HepG2 (cell line): Measurements from ENCODE around the gene CTDSP1. TPM values are rescaled to one million over a fixed set of nuclear protein-coding genes. Genes with fewer than 3 reads are reported as not detected.

Experiments
- GATA4 ChIP-seq: sonication (generic); IDR thresholded peaks from 2 replicates; pipeline ENCODE4 v1.6.1; 2016; ENCODE audit warnings: antibody characterized with exemption, low read depth, borderline replicate concordance
- MYC ChIP-seq: sonication (generic); formaldehyde crosslinking; IDR thresholded peaks from 2 replicates; pipeline ENCODE4 v1.9.0; 2021; ENCODE audit warnings: missing genetic modification reagents, borderline replicate concordance
- NCOA5 ChIP-seq: sonication (generic); formaldehyde crosslinking; IDR thresholded peaks from 2 replicates; pipeline ENCODE4 v1.4.0; 2020; ENCODE audit warnings: missing genetic modification reagents
- POGZ ChIP-seq: sonication (generic); formaldehyde crosslinking; IDR thresholded peaks from 2 replicates; pipeline ENCODE4 v1.4.0; 2020; ENCODE audit warnings: mild to moderate bottlenecking, missing genetic modification reagents
- RBAK ChIP-seq: sonication (generic); formaldehyde crosslinking; IDR thresholded peaks from 2 replicates; pipeline ENCODE4 v1.5.1; 2020; ENCODE audit warnings: mild to moderate bottlenecking, missing genetic modification reagents
- ZNF331 ChIP-seq: sonication (generic); formaldehyde crosslinking; IDR thresholded peaks from 2 replicates; pipeline ENCODE4 v1.4.0; 2020; ENCODE audit warnings: missing genetic modification reagents
- ZNF629 ChIP-seq: sonication (generic); formaldehyde crosslinking; conservative IDR thresholded peaks from 2 replicates; pipeline ENCODE4 v1.5.0; 2020; ENCODE audit warnings: missing genetic modification reagents
- ZSCAN22 ChIP-seq: sonication (generic); formaldehyde crosslinking; IDR thresholded peaks from 2 replicates; pipeline ENCODE4 v1.4.0; 2020; ENCODE audit warnings: mild to moderate bottlenecking, missing genetic modification reagents
- polyA plus RNA-seq, 8 experiments: library from polyadenylated mRNA; depleted of rRNA in 3 of 8; stranded (reverse) in 7 of 8; unstranded in 1 of 8; fragments of >200 nt; fragmentation: Illumina TruSeq in 4 of 8; extraction: Trizol in 4 of 8; gene quantifications; 2 replicates each; pipeline versions ENCODE4 v1.2.1 to v1.2.3, GENCODE V29; 2011 to 2016; ENCODE audit warnings: low read depth in 4 of 8, missing spikeins in 1 of 8, mixed read lengths in 1 of 8; ENCODE audit not compliant: insufficient read depth in 1 of 8
- total RNA-seq, 5 experiments: library from RNA; depleted of rRNA; stranded (reverse); fragments of >200 nt; fragmentation: Illumina TruSeq; extraction: Trizol; gene quantifications; 2 replicates each; pipeline ENCODE4 v1.2.3, GENCODE V29; 2016; ENCODE audit warnings: low read depth in 1 of 5
- TF ChIP-seq, protein P1 (sequence below): sonication (generic); formaldehyde crosslinking; IDR thresholded peaks from 2 replicates; pipeline ENCODE4 v1.4.0; 2020; ENCODE audit warnings: missing genetic modification reagents
- TF ChIP-seq, protein P2 (sequence below): sonication (generic); formaldehyde crosslinking; IDR thresholded peaks from 2 replicates; pipeline ENCODE4 v1.4.0; 2020; ENCODE audit warnings: missing genetic modification reagents
- TF ChIP-seq, protein P3 (sequence below): sonication (generic); formaldehyde crosslinking; IDR thresholded peaks from 2 replicates; pipeline ENCODE4 v1.4.0; 2020; ENCODE audit warnings: low read depth, missing genetic modification reagents
- TF ChIP-seq, protein P4 (sequence below): sonication (generic); formaldehyde crosslinking; IDR thresholded peaks from 2 replicates; pipeline ENCODE4 v1.4.0; 2020; ENCODE audit warnings: missing genetic modification reagents
- TF ChIP-seq, protein P5 (sequence below): sonication (generic); formaldehyde crosslinking; IDR thresholded peaks from 2 replicates; pipeline ENCODE4 v1.4.0; 2020; ENCODE audit warnings: mild to moderate bottlenecking, missing genetic modification reagents

Gene CTDSP1
- total and polyA plus RNA-seq, 2 of the 13 experiments (the other 11 are each of a cell fraction or from before 2014, with no cell fraction given), result 91.0 to 268 TPM

DNA sequence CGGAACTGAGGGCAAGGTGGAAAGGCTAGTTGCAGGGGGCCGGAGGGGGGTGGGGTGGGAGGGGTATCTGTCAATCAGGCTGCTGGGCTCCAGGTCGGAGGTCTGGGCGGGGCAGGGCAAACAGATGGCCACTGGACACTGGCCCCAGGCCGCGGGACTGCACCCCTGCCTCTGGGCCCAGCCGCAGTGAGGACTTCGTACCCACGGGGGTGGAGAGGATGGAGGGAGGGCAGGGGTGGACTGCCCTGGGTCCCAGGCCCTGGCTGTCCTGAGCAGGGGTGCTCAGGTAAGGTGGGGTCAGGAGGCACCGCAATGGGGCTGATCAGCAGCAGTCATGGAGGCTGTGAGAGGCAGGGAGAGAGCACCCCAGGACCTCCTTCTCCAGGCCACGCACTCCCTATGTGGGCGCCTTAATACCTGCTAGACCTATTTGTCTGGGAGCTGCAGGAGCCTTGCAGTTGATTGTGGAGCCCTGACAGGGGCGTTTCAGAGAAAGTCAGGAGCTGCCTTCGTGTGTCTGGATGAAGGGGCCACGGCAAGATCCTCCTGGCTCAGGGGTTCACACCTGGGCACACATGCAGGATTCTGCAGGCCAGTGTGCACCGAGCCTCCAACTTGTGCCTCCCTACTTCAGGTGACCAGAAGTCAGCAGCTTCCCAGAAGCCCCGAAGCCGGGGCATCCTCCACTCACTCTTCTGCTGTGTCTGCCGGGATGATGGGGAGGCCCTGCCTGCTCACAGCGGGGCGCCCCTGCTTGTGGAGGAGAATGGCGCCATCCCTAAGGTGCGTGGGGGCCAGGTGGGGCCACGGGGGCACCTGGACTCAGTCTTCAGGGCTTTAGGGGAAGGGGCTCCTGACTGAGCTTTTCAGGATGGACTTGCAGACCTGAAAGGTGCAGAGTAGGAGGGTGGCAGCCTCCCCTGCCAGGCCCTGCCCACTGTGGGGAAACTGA, 1.5 kb downstream of the CTDSP1 start (continued):
- TF ChIP-seq, protein P1, sequence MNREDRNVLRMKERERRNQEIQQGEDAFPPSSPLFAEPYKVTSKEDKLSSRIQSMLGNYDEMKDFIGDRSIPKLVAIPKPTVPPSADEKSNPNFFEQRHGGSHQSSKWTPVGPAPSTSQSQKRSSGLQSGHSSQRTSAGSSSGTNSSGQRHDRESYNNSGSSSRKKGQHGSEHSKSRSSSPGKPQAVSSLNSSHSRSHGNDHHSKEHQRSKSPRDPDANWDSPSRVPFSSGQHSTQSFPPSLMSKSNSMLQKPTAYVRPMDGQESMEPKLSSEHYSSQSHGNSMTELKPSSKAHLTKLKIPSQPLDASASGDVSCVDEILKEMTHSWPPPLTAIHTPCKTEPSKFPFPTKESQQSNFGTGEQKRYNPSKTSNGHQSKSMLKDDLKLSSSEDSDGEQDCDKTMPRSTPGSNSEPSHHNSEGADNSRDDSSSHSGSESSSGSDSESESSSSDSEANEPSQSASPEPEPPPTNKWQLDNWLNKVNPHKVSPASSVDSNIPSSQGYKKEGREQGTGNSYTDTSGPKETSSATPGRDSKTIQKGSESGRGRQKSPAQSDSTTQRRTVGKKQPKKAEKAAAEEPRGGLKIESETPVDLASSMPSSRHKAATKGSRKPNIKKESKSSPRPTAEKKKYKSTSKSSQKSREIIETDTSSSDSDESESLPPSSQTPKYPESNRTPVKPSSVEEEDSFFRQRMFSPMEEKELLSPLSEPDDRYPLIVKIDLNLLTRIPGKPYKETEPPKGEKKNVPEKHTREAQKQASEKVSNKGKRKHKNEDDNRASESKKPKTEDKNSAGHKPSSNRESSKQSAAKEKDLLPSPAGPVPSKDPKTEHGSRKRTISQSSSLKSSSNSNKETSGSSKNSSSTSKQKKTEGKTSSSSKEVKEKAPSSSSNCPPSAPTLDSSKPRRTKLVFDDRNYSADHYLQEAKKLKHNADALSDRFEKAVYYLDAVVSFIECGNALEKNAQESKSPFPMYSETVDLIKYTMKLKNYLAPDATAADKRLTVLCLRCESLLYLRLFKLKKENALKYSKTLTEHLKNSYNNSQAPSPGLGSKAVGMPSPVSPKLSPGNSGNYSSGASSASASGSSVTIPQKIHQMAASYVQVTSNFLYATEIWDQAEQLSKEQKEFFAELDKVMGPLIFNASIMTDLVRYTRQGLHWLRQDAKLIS, result 0 out of 2 replicates have a peak, but pooled peaks have one; percentile 15
- TF ChIP-seq ZNF629 (peak; percentile 64), ZSCAN22 (CRISPR knock-in tag) (peak; percentile 85; the same call in 1 of the 2 replicates), NCOA5 (CRISPR knock-in tag) (no peak), ZNF331 (CRISPR knock-in tag) (peak; percentile 91), POGZ (no peak; the same call in 1 of the 2 replicates), MYC (CRISPR knock-in tag) (peak; percentile 86), GATA4 (no peak), RBAK (CRISPR knock-in tag) (peak; percentile 33; the same call in 1 of the 2 replicates)
- TF ChIP-seq, protein P2, sequence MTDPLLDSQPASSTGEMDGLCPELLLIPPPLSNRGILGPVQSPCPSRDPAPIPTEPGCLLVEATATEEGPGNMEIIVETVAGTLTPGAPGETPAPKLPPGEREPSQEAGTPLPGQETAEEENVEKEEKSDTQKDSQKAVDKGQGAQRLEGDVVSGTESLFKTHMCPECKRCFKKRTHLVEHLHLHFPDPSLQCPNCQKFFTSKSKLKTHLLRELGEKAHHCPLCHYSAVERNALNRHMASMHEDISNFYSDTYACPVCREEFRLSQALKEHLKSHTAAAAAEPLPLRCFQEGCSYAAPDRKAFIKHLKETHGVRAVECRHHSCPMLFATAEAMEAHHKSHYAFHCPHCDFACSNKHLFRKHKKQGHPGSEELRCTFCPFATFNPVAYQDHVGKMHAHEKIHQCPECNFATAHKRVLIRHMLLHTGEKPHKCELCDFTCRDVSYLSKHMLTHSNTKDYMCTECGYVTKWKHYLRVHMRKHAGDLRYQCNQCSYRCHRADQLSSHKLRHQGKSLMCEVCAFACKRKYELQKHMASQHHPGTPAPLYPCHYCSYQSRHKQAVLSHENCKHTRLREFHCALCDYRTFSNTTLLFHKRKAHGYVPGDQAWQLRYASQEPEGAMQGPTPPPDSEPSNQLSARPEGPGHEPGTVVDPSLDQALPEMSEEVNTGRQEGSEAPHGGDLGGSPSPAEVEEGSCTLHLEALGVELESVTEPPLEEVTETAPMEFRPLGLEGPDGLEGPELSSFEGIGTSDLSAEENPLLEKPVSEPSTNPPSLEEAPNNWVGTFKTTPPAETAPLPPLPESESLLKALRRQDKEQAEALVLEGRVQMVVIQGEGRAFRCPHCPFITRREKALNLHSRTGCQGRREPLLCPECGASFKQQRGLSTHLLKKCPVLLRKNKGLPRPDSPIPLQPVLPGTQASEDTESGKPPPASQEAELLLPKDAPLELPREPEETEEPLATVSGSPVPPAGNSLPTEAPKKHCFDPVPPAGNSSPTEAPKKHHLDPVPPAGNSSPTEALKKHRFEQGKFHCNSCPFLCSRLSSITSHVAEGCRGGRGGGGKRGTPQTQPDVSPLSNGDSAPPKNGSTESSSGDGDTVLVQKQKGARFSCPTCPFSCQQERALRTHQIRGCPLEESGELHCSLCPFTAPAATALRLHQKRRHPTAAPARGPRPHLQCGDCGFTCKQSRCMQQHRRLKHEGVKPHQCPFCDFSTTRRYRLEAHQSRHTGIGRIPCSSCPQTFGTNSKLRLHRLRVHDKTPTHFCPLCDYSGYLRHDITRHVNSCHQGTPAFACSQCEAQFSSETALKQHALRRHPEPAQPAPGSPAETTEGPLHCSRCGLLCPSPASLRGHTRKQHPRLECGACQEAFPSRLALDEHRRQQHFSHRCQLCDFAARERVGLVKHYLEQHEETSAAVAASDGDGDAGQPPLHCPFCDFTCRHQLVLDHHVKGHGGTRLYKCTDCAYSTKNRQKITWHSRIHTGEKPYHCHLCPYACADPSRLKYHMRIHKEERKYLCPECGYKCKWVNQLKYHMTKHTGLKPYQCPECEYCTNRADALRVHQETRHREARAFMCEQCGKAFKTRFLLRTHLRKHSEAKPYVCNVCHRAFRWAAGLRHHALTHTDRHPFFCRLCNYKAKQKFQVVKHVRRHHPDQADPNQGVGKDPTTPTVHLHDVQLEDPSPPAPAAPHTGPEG (CRISPR knock-in tag), result no peak
- TF ChIP-seq, protein P3, sequence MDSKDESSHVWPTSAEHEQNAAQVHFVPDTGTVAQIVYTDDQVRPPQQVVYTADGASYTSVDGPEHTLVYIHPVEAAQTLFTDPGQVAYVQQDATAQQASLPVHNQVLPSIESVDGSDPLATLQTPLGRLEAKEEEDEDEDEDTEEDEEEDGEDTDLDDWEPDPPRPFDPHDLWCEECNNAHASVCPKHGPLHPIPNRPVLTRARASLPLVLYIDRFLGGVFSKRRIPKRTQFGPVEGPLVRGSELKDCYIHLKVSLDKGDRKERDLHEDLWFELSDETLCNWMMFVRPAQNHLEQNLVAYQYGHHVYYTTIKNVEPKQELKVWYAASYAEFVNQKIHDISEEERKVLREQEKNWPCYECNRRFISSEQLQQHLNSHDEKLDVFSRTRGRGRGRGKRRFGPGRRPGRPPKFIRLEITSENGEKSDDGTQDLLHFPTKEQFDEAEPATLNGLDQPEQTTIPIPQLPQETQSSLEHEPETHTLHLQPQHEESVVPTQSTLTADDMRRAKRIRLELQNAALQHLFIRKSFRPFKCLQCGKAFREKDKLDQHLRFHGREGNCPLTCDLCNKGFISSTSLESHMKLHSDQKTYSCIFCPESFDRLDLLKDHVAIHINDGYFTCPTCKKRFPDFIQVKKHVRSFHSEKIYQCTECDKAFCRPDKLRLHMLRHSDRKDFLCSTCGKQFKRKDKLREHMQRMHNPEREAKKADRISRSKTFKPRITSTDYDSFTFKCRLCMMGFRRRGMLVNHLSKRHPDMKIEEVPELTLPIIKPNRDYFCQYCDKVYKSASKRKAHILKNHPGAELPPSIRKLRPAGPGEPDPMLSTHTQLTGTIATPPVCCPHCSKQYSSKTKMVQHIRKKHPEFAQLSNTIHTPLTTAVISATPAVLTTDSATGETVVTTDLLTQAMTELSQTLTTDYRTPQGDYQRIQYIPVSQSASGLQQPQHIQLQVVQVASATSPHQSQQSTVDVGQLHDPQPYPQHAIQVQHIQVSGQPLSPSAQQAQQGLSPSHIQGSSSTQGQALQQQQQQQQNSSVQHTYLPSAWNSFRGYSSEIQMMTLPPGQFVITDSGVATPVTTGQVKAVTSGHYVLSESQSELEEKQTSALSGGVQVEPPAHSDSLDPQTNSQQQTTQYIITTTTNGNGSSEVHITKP (CRISPR knock-in tag), result peak; percentile 94
- TF ChIP-seq, protein P4, sequence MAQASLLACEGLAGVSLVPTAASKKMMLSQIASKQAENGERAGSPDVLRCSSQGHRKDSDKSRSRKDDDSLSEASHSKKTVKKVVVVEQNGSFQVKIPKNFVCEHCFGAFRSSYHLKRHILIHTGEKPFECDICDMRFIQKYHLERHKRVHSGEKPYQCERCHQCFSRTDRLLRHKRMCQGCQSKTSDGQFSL, result no peak
- TF ChIP-seq, protein P5, sequence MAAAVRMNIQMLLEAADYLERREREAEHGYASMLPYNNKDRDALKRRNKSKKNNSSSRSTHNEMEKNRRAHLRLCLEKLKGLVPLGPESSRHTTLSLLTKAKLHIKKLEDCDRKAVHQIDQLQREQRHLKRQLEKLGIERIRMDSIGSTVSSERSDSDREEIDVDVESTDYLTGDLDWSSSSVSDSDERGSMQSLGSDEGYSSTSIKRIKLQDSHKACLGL (CRISPR knock-in tag), result peak; percentile 24; the same call in 1 of the 2 replicates
